ENCODE data around the gene CACNA1S.

Gene CACNA1S

GRCh38 chr1:201059871-201060555, 52.2 kb downstream of the CACNA1S start:
- no peak for DNase-seq

DNA sequence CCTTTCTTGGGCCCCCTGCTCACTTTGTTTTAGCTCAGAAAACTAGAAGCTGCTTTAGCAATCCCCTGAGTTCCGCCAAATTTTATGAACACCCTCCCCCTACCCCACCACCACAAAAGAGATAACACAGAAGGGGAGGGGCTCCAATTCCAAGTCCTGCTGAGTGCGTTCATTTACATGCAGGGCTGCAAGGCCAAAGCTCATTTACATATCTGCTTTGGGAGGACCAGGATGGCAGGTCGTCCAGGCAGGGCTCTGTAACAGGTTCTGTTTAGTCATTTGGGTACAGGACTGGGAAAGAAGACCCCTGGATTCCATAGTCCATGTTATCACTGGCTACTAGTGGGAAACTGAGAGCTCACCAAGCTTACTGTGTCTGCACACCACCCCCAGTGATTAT, 52.8 kb downstream of the CACNA1S start:
- DNase-seq = no peak

DNA sequence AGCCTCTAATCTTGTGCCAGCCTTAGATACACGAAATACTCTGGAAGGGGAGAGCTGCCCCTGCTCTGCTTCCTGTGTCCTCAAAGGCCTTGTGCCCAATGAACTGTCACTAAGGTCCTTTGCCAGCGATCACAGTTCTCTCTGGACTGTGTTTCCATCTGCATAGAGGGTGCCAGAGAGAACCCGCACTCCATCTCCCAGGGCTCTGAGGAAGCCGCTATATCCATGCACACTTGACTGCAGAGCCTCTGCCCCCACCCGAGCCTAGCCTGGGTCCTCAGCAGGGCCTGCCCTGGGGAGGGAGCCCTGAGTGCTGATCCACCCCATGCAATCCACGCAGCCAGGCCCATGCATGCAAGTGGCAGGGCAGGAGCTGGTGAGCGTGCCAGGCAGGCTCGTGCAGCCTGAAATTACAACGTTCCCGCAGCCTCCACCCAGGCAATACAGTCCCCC, 58.1 kb downstream of the CACNA1S start:
- DNase-seq = no peak

- no peak for DNase-seq
These were observed 58.9 kb downstream of the CACNA1S start for GRCh38 chr1:201053155-201053860.

DNA sequence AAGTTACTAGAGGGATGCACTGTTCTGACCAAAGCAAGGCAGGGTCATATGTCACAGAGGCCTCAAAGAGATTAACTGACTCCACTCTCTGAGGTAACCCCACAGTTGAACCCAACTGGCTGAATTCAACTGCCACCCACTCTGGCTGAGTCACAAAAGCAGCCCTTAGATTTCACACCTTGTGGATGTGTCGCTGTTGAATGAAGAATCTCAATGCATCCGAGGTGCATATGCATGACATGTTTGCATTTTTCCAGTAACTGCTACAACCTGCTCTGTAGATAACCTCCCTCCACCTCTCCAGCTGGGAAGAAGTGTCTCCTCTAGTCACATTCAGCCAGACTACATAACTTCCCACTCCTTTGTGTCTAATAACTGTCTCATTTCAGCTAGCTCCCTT, 60.8 kb downstream of the CACNA1S start:
- DNase-seq = no peak

DNA sequence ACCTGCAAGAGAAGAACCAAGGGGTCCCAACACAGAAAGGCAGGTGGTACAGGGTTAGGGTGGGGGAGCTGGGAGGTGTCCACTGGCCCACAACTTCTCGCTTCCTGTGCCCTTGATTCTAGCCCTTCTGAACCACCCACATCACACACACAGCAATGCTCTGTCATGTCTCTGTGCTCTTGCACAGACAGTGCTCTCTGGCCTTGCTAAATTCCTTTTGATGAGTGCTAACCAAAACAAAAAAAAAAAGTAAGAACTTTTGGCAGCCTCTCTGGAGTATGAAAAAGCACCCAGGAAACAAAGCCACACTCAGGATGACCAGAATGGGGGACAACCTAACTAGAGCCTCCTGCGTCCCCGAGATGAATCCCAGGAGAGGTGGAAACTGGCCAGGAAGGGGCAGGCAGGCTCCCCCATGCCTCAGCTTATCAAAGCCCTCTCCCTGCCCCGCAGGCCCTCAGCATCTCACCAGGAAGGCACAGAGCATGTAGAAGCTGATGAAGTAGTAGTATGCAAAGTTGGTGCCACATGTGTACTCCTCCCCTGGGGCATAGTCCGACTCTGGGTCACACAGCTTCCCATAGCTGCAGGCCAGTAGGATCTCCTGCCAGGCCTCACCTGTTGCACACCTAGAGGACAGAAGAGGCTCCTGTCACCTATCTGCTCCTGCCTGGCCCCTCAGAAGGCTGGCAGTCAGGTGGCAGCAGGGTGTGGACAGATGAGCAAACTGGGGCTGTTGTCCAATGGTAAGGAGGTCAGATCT, 61.5 kb downstream of the CACNA1S start:
- DNase-seq = no peak

GRCh38 chr1:201049248-201049831, 62.9 kb downstream of the CACNA1S start:
- peak in 2 of 3 donors; percentile 14 to 33 for DNase-seq

DNA sequence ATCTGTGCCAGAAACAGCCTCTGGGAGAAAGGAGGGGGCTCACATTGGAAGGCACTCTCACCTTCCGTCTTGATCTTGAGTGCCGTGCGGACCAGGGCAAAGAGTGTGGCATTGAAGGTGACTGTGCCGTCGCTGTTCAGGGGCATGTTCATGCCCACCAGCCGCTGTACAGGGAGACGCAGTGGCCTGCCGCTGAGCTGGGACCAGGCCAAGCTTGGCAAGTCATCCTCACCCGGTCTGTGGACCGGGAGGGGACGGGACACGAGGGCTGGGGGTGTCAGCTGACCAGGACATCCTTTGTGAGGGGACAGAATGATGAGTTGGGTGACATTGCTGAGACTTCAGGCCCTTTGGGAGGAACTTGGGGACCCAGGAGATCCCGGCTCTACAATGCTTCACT, 63.7 kb downstream of the CACNA1S start:
- no peak for DNase-seq

GRCh38 chr1:201044119-201044518, 68.1 kb downstream of the CACNA1S start:
- no peak for DNase-seq

GRCh38 chr1:201042779-201043461, 69.3 kb downstream of the CACNA1S start:
- DNase-seq = peak; percentile 74 to 84 (median 80)

DNA sequence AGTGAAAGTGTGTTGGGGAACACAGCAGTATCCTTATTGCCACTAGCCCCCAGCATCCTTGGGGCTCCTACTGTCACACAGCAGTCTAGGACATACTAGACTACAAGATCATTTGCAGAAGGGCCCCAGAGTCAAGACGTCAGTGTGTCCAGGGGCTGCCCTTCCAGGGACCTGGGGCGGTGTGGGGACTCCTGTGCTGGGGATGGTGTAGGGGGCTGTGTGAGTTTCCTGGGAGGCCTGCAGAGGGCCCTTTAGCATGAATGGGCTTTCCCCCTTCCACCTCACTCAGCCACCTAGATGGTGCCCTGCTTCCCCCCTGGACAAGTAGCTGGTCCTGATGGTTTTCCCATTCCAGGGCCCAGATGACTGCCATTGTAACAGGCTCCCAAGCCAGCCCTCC, 71.2 kb downstream of the CACNA1S start:
- DNase-seq = no peak

- no peak for DNase-seq
These were observed 72.3 kb downstream of the CACNA1S start for GRCh38 chr1:201039876-201040275.

- DNase-seq = no peak
These were observed 72.8 kb downstream of the CACNA1S start for GRCh38 chr1:201039418-201039817.

- DNase-seq = no peak
These were observed 73.9 kb downstream of the CACNA1S start for GRCh38 chr1:201038186-201038876.

GRCh38 chr1:201036188-201036842, 75.9 kb downstream of the CACNA1S start:
- no peak for DNase-seq

- no peak for DNase-seq
These were observed 77.6 kb downstream of the CACNA1S start for GRCh38 chr1:201034671-201035070.

DNA sequence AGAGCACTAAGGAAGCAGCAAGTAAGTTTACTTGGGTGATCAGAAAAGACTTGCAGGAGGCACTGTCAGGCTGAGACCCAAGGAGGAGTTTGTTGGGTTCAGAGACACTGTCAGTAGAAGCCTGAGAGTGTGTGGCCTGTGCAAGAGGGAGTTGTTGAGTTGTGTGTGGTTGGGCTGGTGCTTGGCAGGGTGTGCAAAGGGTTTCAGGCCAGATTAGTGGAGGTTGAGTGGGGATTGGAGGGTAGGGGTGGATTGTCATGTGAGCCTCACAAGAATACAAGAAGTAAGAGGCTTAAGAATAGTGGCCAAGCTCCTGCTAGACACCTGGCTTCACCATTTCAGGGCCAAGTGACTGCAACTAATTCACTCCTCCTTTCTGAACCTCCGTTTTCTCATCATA, 79.8 kb downstream of the CACNA1S start:
- no peak for DNase-seq

DNA sequence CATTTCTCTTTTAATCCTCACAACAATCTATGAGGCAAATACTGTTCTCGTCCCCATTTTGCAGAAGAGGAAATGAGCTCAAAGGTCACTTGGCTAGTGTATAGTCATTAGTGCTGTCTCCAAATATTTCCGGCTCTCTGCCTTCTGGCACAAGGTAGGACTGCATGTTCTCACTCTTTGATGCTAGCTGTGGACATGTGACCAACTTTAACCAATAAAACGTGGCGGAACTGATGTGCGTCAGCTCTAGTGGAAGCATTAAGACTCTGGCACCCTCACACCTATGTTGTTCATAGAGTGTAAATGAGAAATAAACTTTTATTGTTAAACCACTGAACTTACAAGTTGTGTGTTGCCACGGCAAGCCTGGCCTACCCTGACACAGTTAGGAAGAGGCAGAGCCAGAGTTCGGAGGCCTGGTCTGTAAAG, 83.8 kb downstream of the CACNA1S start:
- DNase-seq = peak; percentile 46 to 75 (median 72)

GRCh38 chr1:201026836-201027235, 85.4 kb downstream of the CACNA1S start:
- DNase-seq = peak; percentile 52 to 62 (median 59)

- no peak for DNase-seq
These were observed 86.0 kb downstream of the CACNA1S start for GRCh38 chr1:201026234-201026633.

DNA sequence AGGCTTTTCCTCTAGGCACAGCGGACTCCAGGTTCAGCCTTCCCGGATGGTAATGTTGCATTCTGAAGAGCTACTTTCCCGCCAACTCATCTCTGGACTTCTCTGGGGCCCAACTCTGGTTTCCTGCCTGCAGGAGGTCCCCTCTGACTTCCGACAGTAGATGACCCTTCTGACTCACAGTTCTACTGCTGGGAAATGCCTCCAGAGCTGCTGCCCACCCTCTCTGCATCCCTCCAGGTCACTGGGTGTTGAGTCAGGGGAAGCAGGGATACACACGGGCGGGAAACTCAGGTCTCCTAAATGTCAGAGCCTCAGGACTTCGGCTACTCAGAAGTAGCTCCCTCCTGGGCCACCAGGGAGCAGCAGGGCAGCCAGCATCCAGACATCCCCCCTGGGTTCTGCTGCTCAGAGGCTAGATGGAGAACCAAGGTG, 86.6 kb downstream of the CACNA1S start:
- peak; percentile 69 to 87 (median 76) for DNase-seq

All from suppressor macrophage treated with lipopolysaccharide for 1 hour (primary cell).